C4-2B (cell line): ENCODE data around the gene STAP2.
A peak's percentile ranks its signal among the peaks of the same experiment; 100 is the strongest.

Source experiments
- H3K27ac ChIP-seq: fragments of 450-650 bp; 2 replicates; pipeline ENCODE4 v1.5.1; 2017
- CTCF ChIP-seq: fragments of 450-650 bp; conservative IDR thresholded peaks from 2 replicates; pipeline ENCODE4 v1.5.1; 2017; ENCODE audit warnings: mild to moderate bottlenecking
- ZFX ChIP-seq: fragments of 450-650 bp; IDR thresholded peaks from 2 replicates; pipeline ENCODE4 v1.6.1; 2017

The STAP2 gene

GRCh38 chr19:4358709-4359626, 20.3 kb upstream of the STAP2 start:
- no peak overlapping the region for H3K27ac ChIP-seq
- TF ChIP-seq CTCF, result no peak
- TF ChIP-seq ZFX, result no peak

GRCh38 chr19:4357921-4358326, 19.3 kb upstream of the STAP2 start:
- H3K27ac ChIP-seq, result no peak overlapping the region
- no peak for TF ChIP-seq CTCF
- no peak for TF ChIP-seq ZFX

GRCh38 chr19:4357095-4357797, 18.6 kb upstream of the STAP2 start:
- H3K27ac ChIP-seq, result no peak overlapping the region
- TF ChIP-seq CTCF (no peak), ZFX (no peak)

- no peak overlapping the region for H3K27ac ChIP-seq
- no peak for TF ChIP-seq ZFX
These were observed 16.3 kb upstream of the STAP2 start for GRCh38 chr19:4354897-4355296.

GRCh38 chr19:4354282-4354681, 15.7 kb upstream of the STAP2 start:
- TF ChIP-seq CTCF (no peak), ZFX (no peak)
- H3K27ac ChIP-seq, result no peak overlapping the region

- TF ChIP-seq CTCF (peak; percentile 95), ZFX (no peak)
- no peak overlapping the region for H3K27ac ChIP-seq
These were observed 14.1 kb upstream of the STAP2 start for GRCh38 chr19:4352701-4353121.

GRCh38 chr19:4350726-4351125, 12.1 kb upstream of the STAP2 start:
- no peak overlapping the region for H3K27ac ChIP-seq

More at GRCh38 chr19:4350726-4351125, 12.1 kb upstream of the STAP2 start:
- TF ChIP-seq CTCF (no peak), ZFX (no peak)
